ENCODE data around the gene IVL.

The IVL gene

GRCh38 chr1:152899027-152899426 lies 9.3 kb upstream of the IVL start:
- no peak for FAIRE-seq

- no peak for FAIRE-seq
These were observed 8.5 kb upstream of the IVL start for GRCh38 chr1:152899883-152900282.

- FAIRE-seq: no peak
These were observed 6.7 kb upstream of the IVL start for GRCh38 chr1:152901631-152902030.

- no peak for FAIRE-seq
These were observed 5.7 kb upstream of the IVL start for GRCh38 chr1:152902636-152903035.

- no peak for FAIRE-seq
These were observed 3.5 kb upstream of the IVL start for GRCh38 chr1:152904688-152905440.

GRCh38 chr1:152906023-152906565 lies 2.3 kb upstream of the IVL start:
- FAIRE-seq: no peak

- FAIRE-seq: no peak
These were observed 860 bp downstream of the IVL start for GRCh38 chr1:152909206-152909605.

- FAIRE-seq: no peak
These were observed 4.1 kb downstream of the IVL start for GRCh38 chr1:152912471-152912870.

- no peak for FAIRE-seq
These were observed 4.6 kb downstream of the IVL start for GRCh38 chr1:152912900-152913299.

- FAIRE-seq: no peak
These were observed 9.4 kb downstream of the IVL start for GRCh38 chr1:152917794-152918193.

GRCh38 chr1:152919071-152919470 lies 10.7 kb downstream of the IVL start:
- FAIRE-seq: no peak

- FAIRE-seq: no peak
These were observed 15.8 kb downstream of the IVL start for GRCh38 chr1:152924191-152924590.

GRCh38 chr1:152926091-152926490 lies 17.7 kb downstream of the IVL start:
- no peak for FAIRE-seq

- FAIRE-seq: no peak
These were observed 20.3 kb downstream of the IVL start for GRCh38 chr1:152928671-152929070.

GRCh38 chr1:152932170-152932811 lies 23.9 kb downstream of the IVL start:
- FAIRE-seq: no peak

GRCh38 chr1:152933196-152933595 lies 24.9 kb downstream of the IVL start:
- FAIRE-seq: no peak

- no peak for FAIRE-seq
These were observed 32.3 kb downstream of the IVL start for GRCh38 chr1:152940614-152941013.

GRCh38 chr1:152941037-152941711 lies 32.8 kb downstream of the IVL start:
- FAIRE-seq: no peak

GRCh38 chr1:152942161-152942560 lies 33.8 kb downstream of the IVL start:
- FAIRE-seq: no peak

- FAIRE-seq: no peak
These were observed 37.9 kb downstream of the IVL start for GRCh38 chr1:152946248-152946647.

- no peak for FAIRE-seq
These were observed 38.4 kb downstream of the IVL start, which contains the start of gene SPRR5 for GRCh38 chr1:152946651-152947256. Gene SPRR5, plus strand, starts transcription at chr1:152947206. Its CDS starts 1,349 bp downstream, at chr1:152948555.

- FAIRE-seq: no peak
These were observed 43.4 kb downstream of the IVL start for GRCh38 chr1:152951711-152952110.

GRCh38 chr1:152953761-152954160 lies 45.4 kb downstream of the IVL start:
- no peak for FAIRE-seq

Measured in colon (tissue), 2 donors.